HCEC 1CT (cell line): ENCODE results near the gene ATG13.
"Not testable (repeated sequence)": the region's sequence is repeated elsewhere in the genome, so short reads cannot be mapped to it uniquely, and the experiment has no call there.

Experiments used
- DNase-seq: peaks from one replicate; pipeline ENCODE4 v3.0.0-alpha.2; 2017

The ATG13 gene

DNA sequence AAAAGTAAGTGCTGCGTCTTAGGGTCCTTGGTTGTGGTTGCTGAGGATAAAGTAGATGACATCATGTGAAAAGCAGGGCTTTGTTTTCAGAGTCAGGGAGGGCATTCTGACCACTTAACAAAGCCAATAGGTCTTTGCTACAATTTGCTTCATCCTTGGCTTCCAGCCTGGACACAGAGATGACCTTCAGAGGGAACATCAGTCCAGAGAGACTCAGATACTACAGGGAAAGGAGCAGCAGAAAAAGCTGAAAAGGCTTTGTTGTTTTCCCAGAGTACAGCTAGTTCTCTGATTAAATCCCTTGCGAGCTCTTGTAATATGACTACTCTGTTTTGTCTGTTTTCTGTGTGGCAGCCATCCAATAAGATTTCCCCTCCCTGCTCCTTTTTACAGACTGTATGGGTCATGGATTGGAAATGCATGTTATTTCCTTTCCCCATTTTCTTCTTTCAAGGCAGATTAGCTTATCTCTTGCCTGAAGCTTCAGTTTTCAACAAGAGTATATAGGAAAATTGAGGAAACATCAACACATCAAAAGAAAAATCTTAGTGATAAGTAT, 31.9 kb downstream of the ATG13 start:
- peak; percentile 90 for DNase-seq

GRCh38 chr11:46655631-46656030, 38.3 kb downstream of the ATG13 start:
- DNase-seq, result no peak

- no peak for DNase-seq
These were observed 39.8 kb downstream of the ATG13 start for GRCh38 chr11:46657186-46657585.

DNA sequence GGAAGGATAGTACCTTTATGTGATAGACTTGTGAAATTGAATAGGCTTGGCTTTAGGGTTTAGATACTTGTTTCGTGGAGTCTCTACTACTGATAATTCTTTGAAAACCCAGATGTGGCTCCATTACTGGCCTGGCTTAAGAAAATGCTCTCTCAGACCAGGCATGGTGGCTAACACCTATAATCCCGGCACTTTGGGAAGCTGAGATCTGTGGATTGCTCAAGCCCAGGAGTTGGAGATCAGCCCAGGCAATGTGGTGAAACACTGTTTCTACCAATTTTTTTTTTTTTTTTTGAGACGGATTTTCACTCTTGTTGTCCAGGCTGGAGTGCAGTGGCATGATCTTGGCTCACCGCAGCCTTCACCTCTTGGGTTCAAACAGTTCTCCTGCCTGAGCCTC, 40.9 kb downstream of the ATG13 start:
- DNase-seq, result peak; percentile 34

DNA sequence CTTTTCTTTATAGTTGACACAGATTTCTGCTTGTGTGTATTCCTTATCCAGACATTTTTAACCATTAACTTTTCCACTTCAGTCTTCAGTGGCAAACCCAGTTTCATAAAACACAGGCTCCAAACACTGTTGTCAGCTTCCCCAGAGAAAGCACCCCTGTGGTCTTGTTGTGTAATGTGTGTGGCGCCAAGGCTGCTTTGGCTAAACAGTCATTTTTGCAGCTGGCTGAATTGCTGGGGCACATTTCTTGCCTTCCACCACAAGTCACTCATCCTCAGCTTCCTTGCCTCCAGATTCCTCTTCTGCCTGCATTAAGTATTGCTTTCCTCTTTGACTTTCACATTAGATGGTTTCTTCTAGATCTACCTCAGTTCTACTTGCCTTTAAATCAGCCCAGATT, 42.6 kb downstream of the ATG13 start:
- DNase-seq, result peak; percentile 37

- no peak for DNase-seq
These were observed 44.5 kb downstream of the ATG13 start for GRCh38 chr11:46661836-46662235.

GRCh38 chr11:46662366-46662765, 45.0 kb downstream of the ATG13 start:
- DNase-seq, result no peak

- DNase-seq, result no peak
These were observed 46.1 kb downstream of the ATG13 start for GRCh38 chr11:46663277-46663940.

DNA sequence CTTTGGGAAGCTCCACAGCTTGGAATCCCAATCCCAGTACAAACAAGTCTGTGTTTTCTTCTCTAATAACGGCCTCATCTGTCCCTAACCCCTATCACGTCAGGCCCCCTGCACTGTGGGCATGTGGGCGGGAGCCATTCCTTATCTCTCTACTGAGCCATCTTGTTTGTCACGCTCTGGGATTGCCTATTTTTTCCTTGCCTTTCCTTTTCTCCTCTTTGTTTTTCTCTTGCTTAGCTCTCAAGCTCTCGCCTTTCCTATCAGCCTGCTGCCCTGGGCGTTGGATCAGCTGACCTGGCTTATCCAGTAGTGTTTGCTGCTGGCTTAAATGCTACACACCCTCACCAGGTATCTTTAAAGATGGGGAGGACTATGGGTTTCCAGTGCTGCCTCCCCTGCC, 47.3 kb downstream of the ATG13 start:
- DNase-seq, result no peak

GRCh38 chr11:46665356-46665755, 48.0 kb downstream of the ATG13 start:
- no peak for DNase-seq

DNA sequence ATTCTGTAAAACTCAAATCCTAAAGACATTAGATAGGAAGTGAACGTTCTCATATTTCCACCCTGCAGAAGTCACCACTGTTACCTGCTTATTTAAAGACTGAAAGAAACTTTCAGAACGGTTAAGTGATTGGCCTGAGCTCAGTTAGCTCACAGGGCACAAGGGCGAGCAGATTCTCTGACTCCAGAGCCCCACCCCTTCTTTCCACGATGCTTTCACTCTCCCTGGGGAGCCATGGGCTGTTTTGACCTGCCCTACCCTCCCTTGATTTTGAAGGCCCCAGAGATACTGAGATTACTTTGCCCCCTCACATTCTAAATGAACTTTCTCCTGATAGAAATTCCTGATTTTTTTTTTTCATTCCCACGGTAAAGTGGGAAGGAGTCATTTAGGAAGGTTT, 49.2 kb downstream of the ATG13 start:
- no peak for DNase-seq

DNA sequence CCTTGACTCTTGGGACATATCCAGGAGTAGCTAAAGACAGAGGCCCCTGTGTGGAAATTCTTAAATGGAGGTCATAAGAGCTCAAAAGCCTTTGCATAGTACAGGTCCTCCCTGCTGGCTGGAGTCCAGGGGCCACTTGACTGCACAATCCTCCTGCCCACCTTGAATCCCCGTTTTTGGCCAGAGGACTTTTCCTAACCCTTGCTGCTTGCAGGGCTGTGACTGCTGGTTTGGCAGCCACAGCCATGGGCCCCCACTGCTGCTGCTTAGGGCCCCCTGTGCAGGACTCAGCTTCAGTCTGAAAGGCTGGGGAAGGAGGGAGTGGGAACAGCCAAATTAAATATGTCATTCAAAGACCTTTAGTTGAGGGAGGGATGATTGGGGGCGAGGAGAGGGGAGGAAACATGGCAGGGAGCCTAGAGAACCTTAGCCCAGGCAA, 49.7 kb downstream of the ATG13 start:
- DNase-seq, result no peak

- no peak for DNase-seq
These were observed 51.2 kb downstream of the ATG13 start for GRCh38 chr11:46668480-46669085.

GRCh38 chr11:46669711-46670139, 52.4 kb downstream of the ATG13 start:
- DNase-seq, result no peak

GRCh38 chr11:46670521-46670920, 53.2 kb downstream of the ATG13 start:
- not testable (repeated sequence) for DNase-seq

DNA sequence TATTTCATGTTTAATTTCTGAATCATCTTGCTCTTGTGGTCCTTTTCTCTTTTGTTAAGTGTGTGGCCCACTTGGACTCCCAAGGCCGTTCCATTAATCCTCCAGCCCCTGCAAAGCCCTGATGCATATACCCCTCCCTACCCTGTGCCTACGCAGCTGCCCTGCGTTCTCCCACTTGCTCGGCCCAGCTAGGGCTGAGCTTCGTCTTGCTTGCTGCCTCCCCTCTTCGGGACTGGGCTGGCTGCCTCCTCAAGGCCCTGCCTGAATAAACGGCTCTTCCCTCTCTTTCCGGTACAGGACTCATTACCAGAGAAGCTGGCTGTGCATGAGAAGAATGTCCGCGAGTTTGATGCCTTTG, 54.6 kb downstream of the ATG13 start:
- DNase-seq, result no peak

DNA sequence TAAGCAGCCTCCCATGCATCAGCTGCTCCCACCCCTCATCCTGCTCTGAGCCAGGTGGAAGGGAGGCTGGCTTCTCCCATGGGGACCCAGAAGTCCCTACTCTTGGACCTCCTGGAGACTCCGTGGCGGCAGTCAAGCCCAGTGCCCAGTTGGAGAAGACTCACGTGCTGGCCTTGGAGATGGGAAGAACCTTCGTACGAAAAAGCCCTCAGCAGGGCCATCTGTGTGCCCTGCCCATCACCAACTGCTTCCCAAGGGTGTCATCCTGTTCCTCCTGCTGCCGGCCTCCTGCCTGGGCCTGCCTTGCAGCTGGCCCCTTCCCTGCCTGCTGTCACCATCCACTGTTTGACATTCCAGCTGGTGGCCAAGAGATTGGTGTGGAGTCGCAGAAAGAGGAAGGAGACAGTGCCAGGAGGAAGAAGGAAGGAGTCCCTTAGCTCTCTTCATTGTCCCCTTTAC, 55.1 kb downstream of the ATG13 start:
- DNase-seq, result no peak

GRCh38 chr11:46673713-46674462, 56.5 kb downstream of the ATG13 start:
- DNase-seq, result no peak

DNA sequence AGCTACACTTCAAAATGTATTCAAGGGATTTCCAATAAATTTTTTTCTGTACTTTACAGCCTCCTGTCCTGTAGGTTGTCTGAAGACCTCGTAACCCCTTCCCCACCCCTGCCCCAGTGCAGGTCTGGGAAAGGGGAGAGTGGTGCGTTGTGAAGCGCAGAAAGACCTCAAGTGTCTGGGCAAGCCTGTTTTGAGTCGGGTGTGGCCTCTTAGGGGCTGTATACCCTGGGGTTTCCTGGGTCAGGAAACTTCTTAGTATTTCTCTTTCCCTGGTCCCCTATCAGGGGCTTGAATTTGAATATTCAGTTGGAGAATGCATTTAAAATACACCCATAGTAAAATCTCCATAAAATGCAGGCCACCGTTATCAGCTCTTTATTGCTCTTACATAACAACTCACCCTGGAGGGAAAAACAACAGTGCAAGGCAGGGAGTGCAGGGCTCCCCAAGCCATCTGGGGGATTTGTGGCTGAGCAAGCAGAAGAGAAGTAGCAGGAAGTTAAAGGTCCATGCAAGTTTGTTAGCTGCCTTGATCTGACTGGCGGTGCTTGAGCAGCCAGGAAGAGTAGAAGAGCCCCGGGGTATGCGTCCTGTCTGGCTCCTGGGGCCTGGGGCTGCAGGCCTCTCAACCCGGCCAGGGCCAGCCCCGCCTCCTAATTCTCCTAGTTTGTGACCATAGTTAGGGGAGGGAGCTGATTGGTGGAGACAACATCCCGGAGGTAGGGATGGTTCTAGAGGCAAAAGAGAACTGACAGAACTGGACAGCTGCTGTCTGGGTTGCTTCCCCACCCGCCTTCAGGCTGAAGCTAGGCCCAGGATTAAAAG, 57.3 kb downstream of the ATG13 start:
- no peak for DNase-seq

DNA sequence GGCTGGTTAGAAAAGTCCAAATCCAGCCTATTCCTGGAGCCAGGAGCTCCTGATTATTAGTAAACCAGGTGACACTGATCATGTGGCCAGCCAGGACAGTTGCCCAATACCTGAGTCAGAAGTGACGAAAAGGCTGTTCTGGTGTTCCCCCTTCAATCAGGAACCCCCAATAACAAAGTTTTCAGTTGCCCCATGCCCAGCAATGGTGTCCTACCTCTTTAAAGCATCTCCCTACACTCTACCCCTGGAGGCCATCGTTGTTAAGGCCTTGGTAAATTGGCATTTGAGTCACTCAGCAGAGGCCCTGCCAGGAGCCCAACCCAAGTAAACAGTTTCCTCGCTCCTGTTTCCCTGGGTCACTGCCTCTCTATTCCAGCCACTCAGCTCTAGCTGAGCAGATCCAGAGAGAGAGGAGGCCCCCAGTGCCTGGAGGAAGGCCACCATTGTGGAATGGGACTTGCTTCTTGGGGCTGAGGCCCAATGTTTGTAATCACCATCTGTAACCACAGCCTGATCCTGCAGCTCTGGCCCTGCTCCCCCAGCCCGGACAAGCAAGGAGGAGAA, 58.0 kb downstream of the ATG13 start:
- DNase-seq, result peak; percentile 50

- DNase-seq, result no peak
These were observed 58.6 kb downstream of the ATG13 start for GRCh38 chr11:46675949-46676348.

- DNase-seq, result no peak
These were observed 59.2 kb downstream of the ATG13 start for GRCh38 chr11:46676436-46677158.
